22Rv1 (cell line): Measurements from ENCODE around the gene VASN.

Experiments
- H3K27ac ChIP-seq: fragments of 450-650 bp; 2 replicates; pipeline ENCODE4 v1.5.1; 2017
- CTCF ChIP-seq: fragments of 450-650 bp; IDR thresholded peaks from 2 replicates; pipeline ENCODE4 v1.5.1; 2017; ENCODE audit warnings: mild to moderate bottlenecking
- ZFX ChIP-seq: fragments of 450-650 bp; IDR thresholded peaks from 2 replicates; pipeline ENCODE4 v1.6.1; 2017; ENCODE audit warnings: antibody characterized with exemption, borderline replicate concordance

VASN gene

GRCh38 chr16:4351880-4352279 lies 19.8 kb upstream of the VASN start:
- H3K27ac ChIP-seq = no peak overlapping the region
- no peak for TF ChIP-seq CTCF
- no peak for TF ChIP-seq ZFX

GRCh38 chr16:4352843-4353242 lies 18.8 kb upstream of the VASN start:
- TF ChIP-seq CTCF (no peak), ZFX (no peak)
- H3K27ac ChIP-seq = no peak overlapping the region

- TF ChIP-seq ZFX = no peak
- peak overlapping the region; percentile 17; the same call in 1 of the 2 replicates for H3K27ac ChIP-seq
Measured at GRCh38 chr16:4353675-4354074, 18.0 kb upstream of the VASN start.

GRCh38 chr16:4354512-4355409 lies 16.9 kb upstream of the VASN start:
- TF ChIP-seq ZFX = no peak
- TF ChIP-seq CTCF = no peak
- no peak overlapping the region for H3K27ac ChIP-seq

- TF ChIP-seq ZFX = no peak
- TF ChIP-seq CTCF = no peak
- no peak overlapping the region for H3K27ac ChIP-seq
Measured at GRCh38 chr16:4356820-4357219, 14.8 kb upstream of the VASN start.

- TF ChIP-seq CTCF (no peak), ZFX (no peak)
- no peak overlapping the region for H3K27ac ChIP-seq
Measured at GRCh38 chr16:4358236-4358635, 13.4 kb upstream of the VASN start.

- TF ChIP-seq CTCF = peak; percentile 94
- no peak for TF ChIP-seq ZFX
- H3K27ac ChIP-seq = no peak overlapping the region
Measured at GRCh38 chr16:4358831-4359561, 12.7 kb upstream of the VASN start.
